Suprapubic skin (tissue), 4 donors: ENCODE results near the gene CLDN34. TPM values are rescaled to one million over a fixed set of nuclear protein-coding genes. Genes with fewer than 3 reads are reported as not detected.

Source experiments
- DNase-seq, 2 donors: peaks; one replicate each; pipeline ENCODE4 v3.0.0-alpha.2; 2019; ENCODE audit warnings: low spot score in 2 of 2
- H3K27ac ChIP-seq: fragments of 200-600 bp; sonication (generic); one replicate; pipeline ENCODE4 v1.5.1; 2019
- H3K27me3 ChIP-seq: fragments of 200-600 bp; sonication (generic); one replicate; pipeline ENCODE4 v1.5.1; 2019
- H3K36me3 ChIP-seq: fragments of 200-600 bp; sonication (generic); one replicate; pipeline ENCODE4 v1.5.1; 2019
- H3K4me1 ChIP-seq: fragments of 200-600 bp; sonication (generic); one replicate; pipeline ENCODE4 v1.5.1; 2019
- H3K4me3 ChIP-seq: fragments of 200-600 bp; sonication (generic); one replicate; pipeline ENCODE4 v1.5.1; 2019; ENCODE audit warnings: mild to moderate bottlenecking
- H3K9me3 ChIP-seq: fragments of 200-600 bp; sonication (generic); one replicate; pipeline ENCODE4 v1.5.1; 2019
- CTCF ChIP-seq, 2 donors: fragments of 200-600 bp in 1 of 2; fragments of 450-650 bp in 1 of 2; sonication (generic) in 1 of 2; IDR thresholded peaks; one replicate each; pipeline ENCODE4 v1.5.1; 2016 to 2019; ENCODE audit warnings: antibody characterized with exemption in 2 of 2, mild to moderate bottlenecking in 1 of 2, moderate library complexity in 1 of 2
- EP300 ChIP-seq: sonication (generic); formaldehyde crosslinking; IDR thresholded peaks from one replicate; pipeline ENCODE4 v1.6.1; 2017; ENCODE audit warnings: antibody characterized with exemption
- POLR2A ChIP-seq, 2 donors: fragments of 450-650 bp; IDR thresholded peaks; one replicate each; pipeline ENCODE4 v1.6.1; 2017; ENCODE audit warnings: antibody characterized with exemption in 2 of 2, mild to moderate bottlenecking in 2 of 2, moderate library complexity in 2 of 2
- POLR2AphosphoS5 ChIP-seq, 3 donors: sonication (generic); formaldehyde crosslinking; IDR thresholded peaks; one replicate each; pipeline ENCODE4 v1.6.1; 2017; ENCODE audit warnings: antibody characterized with exemption in 3 of 3
- WGBS: methylation state at CpG from one replicate; pipeline ENCODE4 v1.1.5; 2018; 5-methylcytosine and 5-hydroxymethylcytosine counted together
- total RNA-seq, 4 donors: library from RNA; depleted of rRNA; stranded (reverse); fragments of >200 nt; gene quantifications; one replicate each; pipeline ENCODE4 v1.1.0, GENCODE V29; 2016

CLDN34 gene
- total RNA-seq, 4 donors from 2014 or later: 1.1 to 2.3 TPM; not detected in 2

- H3K36me3 ChIP-seq: peaks cover 4% of the 10 kb centered on the region
- no peaks in the 10 kb centered on the region for H3K9me3 ChIP-seq
- DNase-seq: no peak
- no peak overlapping the region for H3K27ac ChIP-seq
- 32% methylated on average over 11 of the region's 11 CpGs for WGBS
- TF ChIP-seq CTCF (IDR thresholded peaks at IDR 0.05) (no peak), EP300 (no peak), POLR2AphosphoS5 (IDR thresholded peaks at IDR 0.05) (no peak), POLR2A (IDR thresholded peaks at IDR 0.05) (no peak)
- H3K4me3 ChIP-seq: no peak overlapping the region
- H3K4me1 ChIP-seq: no peaks in the 10 kb centered on the region
- no peaks in the 10 kb centered on the region for H3K27me3 ChIP-seq
These were observed 39.3 kb upstream of the CLDN34 start for GRCh38 chrX:9927698-9928482.

GRCh38 chrX:9935436-9935835, 31.7 kb upstream of the CLDN34 start:
- H3K27ac ChIP-seq: no peak overlapping the region
- no peaks in the 10 kb centered on the region for H3K4me1 ChIP-seq
- no peak for DNase-seq
- H3K27me3 ChIP-seq: no peaks in the 10 kb centered on the region
- no peak overlapping the region for H3K4me3 ChIP-seq
- peaks cover 9% of the 10 kb centered on the region for H3K36me3 ChIP-seq
- TF ChIP-seq POLR2A (IDR thresholded peaks at IDR 0.05) (no peak), EP300 (no peak), CTCF (IDR thresholded peaks at IDR 0.05) (no peak), POLR2AphosphoS5 (IDR thresholded peaks at IDR 0.05) (no peak)
- WGBS: 80% methylated on average over 3 of the region's 3 CpGs
- no peaks in the 10 kb centered on the region for H3K9me3 ChIP-seq

GRCh38 chrX:9937761-9938160, 29.4 kb upstream of the CLDN34 start:
- H3K4me3 ChIP-seq: no peak overlapping the region
- no peaks in the 10 kb centered on the region for H3K4me1 ChIP-seq
- TF ChIP-seq POLR2AphosphoS5 (IDR thresholded peaks at IDR 0.05) (no peak), POLR2A (IDR thresholded peaks at IDR 0.05) (no peak), CTCF (IDR thresholded peaks at IDR 0.05) (no peak), EP300 (no peak)
- H3K27ac ChIP-seq: no peak overlapping the region
- H3K9me3 ChIP-seq: no peaks in the 10 kb centered on the region
- H3K27me3 ChIP-seq: no peaks in the 10 kb centered on the region
- no peak for DNase-seq
- H3K36me3 ChIP-seq: peaks cover 5% of the 10 kb centered on the region
- 91% methylated on average over 6 of the region's 8 CpGs for WGBS

GRCh38 chrX:9938516-9938915, 28.6 kb upstream of the CLDN34 start:
- Histone ChIP-seq H3K27ac (no peak overlapping the region), H3K4me3 (no peak overlapping the region), H3K9me3 (no peaks in the 10 kb centered on the region), H3K27me3 (no peaks in the 10 kb centered on the region), H3K36me3 (peaks cover 5% of the 10 kb centered on the region), H3K4me1 (no peaks in the 10 kb centered on the region)
- 86% methylated on average over 7 of the region's 7 CpGs for WGBS
- no peak for DNase-seq
- TF ChIP-seq POLR2AphosphoS5 (IDR thresholded peaks at IDR 0.05) (no peak), EP300 (no peak), POLR2A (IDR thresholded peaks at IDR 0.05) (no peak), CTCF (IDR thresholded peaks at IDR 0.05) (no peak)

- Histone ChIP-seq H3K36me3 (peaks cover 5% of the 10 kb centered on the region), H3K9me3 (no peaks in the 10 kb centered on the region), H3K4me1 (no peaks in the 10 kb centered on the region), H3K4me3 (no peak overlapping the region), H3K27ac (no peak overlapping the region), H3K27me3 (no peaks in the 10 kb centered on the region)
- no peak for DNase-seq
- TF ChIP-seq POLR2AphosphoS5 (IDR thresholded peaks at IDR 0.05) (no peak), POLR2A (IDR thresholded peaks at IDR 0.05) (no peak), CTCF (IDR thresholded peaks at IDR 0.05) (no peak), EP300 (no peak)
- WGBS: 87% methylated on average over 14 of the region's 14 CpGs
These were observed 26.7 kb upstream of the CLDN34 start for GRCh38 chrX:9940421-9940820.
